B cell (primary cell): ENCODE measurements around the gene SLC16A6. TPM values are rescaled to one million over a fixed set of nuclear protein-coding genes. Genes with fewer than 3 reads are reported as not detected.
"Not testable (repeated sequence)": the region's sequence is repeated elsewhere in the genome, so short reads cannot be mapped to it uniquely, and the experiment has no call there.

Experiments used
- ATAC-seq: fragments of 200-7000 bp; cut with Tn5 transposase; one replicate; pipeline ENCODE4 v1.10.0; 2021; ENCODE audit warnings: low read depth, mild to moderate bottlenecking, moderate number of reproducible peaks, moderate library complexity
- CTCF ChIA-PET: fragments of 350-600 bp; sonication (Branson Sonifier 250); formaldehyde crosslinking; loops from one replicate; lab custom pipeline; 2021; ENCODE audit warnings: antibody characterized with exemption, inconsistent platforms; lab: Charles Lee
- POLR2A ChIA-PET: fragments of 350-600 bp; sonication (Branson Sonifier 250); formaldehyde crosslinking; loops from one replicate; lab custom pipeline; 2021; ENCODE audit warnings: antibody characterized with exemption; lab: Charles Lee
- DNase-seq: peaks from one replicate; pipeline ENCODE4 v3.0.0; 2013
- H2AFZ ChIP-seq: 2 replicates; pipeline ENCODE4 v1.6.1; 2012; ENCODE audit warnings: mild to moderate bottlenecking, low read depth, low read length; ENCODE audit not compliant: insufficient read depth, poor library complexity, severe bottlenecking
- H3K27ac ChIP-seq, 2 donors: 1 replicate in 1 of 2; 2 replicates in 1 of 2; pipeline ENCODE4 v1.5.1; 2012 to 2013; ENCODE audit warnings: low read length in 2 of 2, mild to moderate bottlenecking in 2 of 2, moderate library complexity in 1 of 2
- H3K27me3 ChIP-seq, 4 experiments: fragments of 200-600 bp in 1 of 4; sonication (generic) in 1 of 4; replicated peaks in 1 of 4; 1 replicate in 2 of 4; 2 replicates in 2 of 4; pipeline versions ENCODE4 v1.6.1 to v1.7.0; 2013 to 2016; ENCODE audit warnings: low read length in 3 of 4, mild to moderate bottlenecking in 2 of 4, mixed read lengths in 1 of 4, moderate library complexity in 1 of 4; ENCODE audit not compliant: insufficient read depth in 4 of 4, control insufficient read depth in 3 of 4; ENCODE audit errors: control extremely low read depth in 1 of 4
- H3K36me3 ChIP-seq, 2 experiments: replicated peaks in 1 of 2; 1 replicate in 1 of 2; 2 replicates in 1 of 2; pipeline versions ENCODE4 v1.6.1 to v1.7.1; 2013; ENCODE audit warnings: low read length in 1 of 2; ENCODE audit not compliant: insufficient read depth in 2 of 2, control insufficient read depth in 1 of 2; ENCODE audit errors: control extremely low read depth in 1 of 2, extremely low read depth in 1 of 2
- H3K4me1 ChIP-seq, 2 donors: fragments of 200-600 bp in 1 of 2; sonication (generic) in 1 of 2; 1 replicate in 1 of 2; 2 replicates in 1 of 2; pipeline versions ENCODE4 v1.5.1 to v1.6.1; 2013 to 2017; ENCODE audit warnings: low read length in 2 of 2; ENCODE audit not compliant: control insufficient read depth in 2 of 2, insufficient read depth in 2 of 2
- H3K4me2 ChIP-seq: replicated peaks from 2 replicates; pipeline ENCODE3; 2012; ENCODE audit warnings: mild to moderate bottlenecking, low read depth, low read length; ENCODE audit not compliant: poor library complexity, severe bottlenecking
- H3K4me3 ChIP-seq, 5 experiments: fragments of 200-600 bp in 1 of 5; sonication (generic) in 1 of 5; 1 replicate in 3 of 5; 2 replicates in 2 of 5; pipeline versions ENCODE4 v1.5.1 to v1.7.0; 2011 to 2016; ENCODE audit warnings: low read length in 4 of 5, mild to moderate bottlenecking in 4 of 5, low read depth in 2 of 5, control low read depth in 1 of 5, moderate library complexity in 1 of 5; ENCODE audit not compliant: insufficient read depth in 1 of 5; ENCODE audit errors: control extremely low read depth in 1 of 5, extremely low read depth in 1 of 5
- H3K79me2 ChIP-seq: fragments of 200-600 bp; sonication (generic); one replicate; pipeline ENCODE4 v1.6.0; 2016; ENCODE audit warnings: low read length; ENCODE audit not compliant: control insufficient read depth, insufficient read depth
- H3K9ac ChIP-seq: fragments of 200-600 bp; sonication (generic); 2 replicates; pipeline ENCODE4 v1.6.1; 2017; ENCODE audit warnings: mild to moderate bottlenecking, low read length, moderate library complexity
- H3K9me3 ChIP-seq, 3 donors: one replicate each; pipeline versions ENCODE4 v1.6.1 to v1.7.1; 2013; ENCODE audit warnings: low read length in 2 of 3; ENCODE audit not compliant: control insufficient read depth in 2 of 3, insufficient read depth in 1 of 3; ENCODE audit errors: control extremely low read depth in 1 of 3
- H4K20me1 ChIP-seq: 2 replicates; pipeline ENCODE4 v1.6.0; 2012; ENCODE audit warnings: mild to moderate bottlenecking, low read length; ENCODE audit not compliant: insufficient read depth, control insufficient read depth, poor library complexity, severe bottlenecking
- H3K27ac Mint-ChIP-seq: one replicate; pipeline ENCODE4 v1.8.0; 2021; ENCODE audit warnings: mixed read lengths
- H3K27me3 Mint-ChIP-seq: one replicate; pipeline ENCODE4 v1.8.0; 2021; ENCODE audit warnings: mixed read lengths
- H3K4me1 Mint-ChIP-seq: one replicate; pipeline ENCODE4 v1.8.0; 2021; ENCODE audit warnings: mixed read lengths
- H3K4me3 Mint-ChIP-seq: one replicate; pipeline ENCODE4 v1.8.0; 2021; ENCODE audit warnings: mixed read lengths
- H3K9me3 Mint-ChIP-seq: one replicate; pipeline ENCODE4 v1.8.0; 2022; ENCODE audit warnings: mixed read lengths; ENCODE audit not compliant: insufficient read depth
- EZH2 ChIP-seq: IDR thresholded peaks from 2 replicates; pipeline ENCODE4 v1.6.1; 2012; ENCODE audit warnings: borderline replicate concordance, low read depth, mild to moderate bottlenecking, moderate library complexity, low read length; ENCODE audit not compliant: insufficient read depth, poor library complexity, severe bottlenecking
- WGBS: methylation state at CpG from one replicate; pipeline ENCODE4 v1.1.5; 2013; ENCODE audit warnings: missing lambda C conversion rate; ENCODE audit not compliant: insufficient coverage; 5-methylcytosine and 5-hydroxymethylcytosine counted together
- intact Hi-C: fragments of 100-400 bp; cut with micrococcal nuclease; formaldehyde crosslinking; loops from one replicate; pipeline ENCODE4 v1.10.0; 2022
- polyA plus RNA-seq: library from polyadenylated mRNA; depleted of rRNA; stranded (reverse); fragments of >200 nt; gene quantifications from 2 replicates; pipeline ENCODE4 v1.2.3, GENCODE V29; 2012
- total RNA-seq, 2 donors: library from RNA; stranded (reverse); fragments of 120-200 nt in 1 of 2; gene quantifications; 1 replicate in 1 of 2; 2 replicates in 1 of 2; pipeline versions ENCODE4 v1.2.3 to v1.2.4, GENCODE V29; 2013 to 2022
- TF ChIP-seq, protein P1 (sequence below): fragments of 200-600 bp; IDR thresholded peaks from one replicate; pipeline ENCODE4 v1.8.0; 2022; ENCODE audit warnings: antibody characterized with exemption, mild to moderate bottlenecking

The SLC16A6 gene
- total and polyA plus RNA-seq, 2 donors (not counting 1 experiment from before 2014, with no cell fraction given) = 1.1 to 3.8 TPM

DNA sequence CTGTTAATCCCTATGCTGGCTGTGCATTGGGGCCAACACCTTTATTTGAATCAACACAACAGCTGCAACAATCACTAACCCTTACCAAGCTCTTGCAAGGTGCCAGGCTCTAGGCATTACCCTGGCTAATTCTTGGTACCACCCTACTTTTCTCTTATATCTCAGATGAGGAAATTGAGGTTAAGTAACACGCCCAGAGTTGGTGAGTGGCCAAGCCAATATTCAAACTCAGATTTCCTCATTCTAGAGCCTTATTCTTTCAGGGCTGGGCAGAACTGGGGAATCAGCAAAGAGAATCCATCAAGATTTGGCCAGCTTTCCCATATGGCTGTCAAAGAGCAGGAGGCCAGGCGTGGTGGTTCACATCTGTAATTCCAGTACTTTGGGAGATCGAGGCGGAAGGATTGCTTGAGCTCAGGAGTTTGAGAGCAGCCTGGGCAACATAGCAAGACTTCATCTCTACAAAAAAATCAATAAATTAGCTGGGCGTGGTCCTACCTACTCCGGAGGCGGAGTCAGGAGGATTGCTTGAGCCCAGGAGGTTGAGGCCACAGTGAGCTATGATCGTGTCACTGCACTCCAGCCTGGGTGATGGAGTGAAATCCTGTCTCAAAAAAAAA, 24.1 kb upstream of the SLC16A6 start:
- ATAC-seq = no peak
- no peaks in the 10 kb centered on the region for H3K9me3 ChIP-seq
- peak overlapping the region; percentile 49 for H3K4me2 ChIP-seq
- peaks cover 0 to 5% (median 0%) of the 10 kb centered on the region in 4 experiments for H3K27me3 ChIP-seq
- peaks cover 30 to 31% of the 10 kb centered on the region in 2 donors for H3K4me1 ChIP-seq
- no peak overlapping the region for H2AFZ ChIP-seq
- no peak overlapping the region for H3K27ac ChIP-seq
- no peak overlapping the region for H3K9ac ChIP-seq
- no peaks in the 10 kb centered on the region for H3K9me3 Mint-ChIP-seq
- H3K79me2 ChIP-seq = no peaks in the 10 kb centered on the region
- TF ChIP-seq EZH2 = no peak
- TF ChIP-seq, protein P1, sequence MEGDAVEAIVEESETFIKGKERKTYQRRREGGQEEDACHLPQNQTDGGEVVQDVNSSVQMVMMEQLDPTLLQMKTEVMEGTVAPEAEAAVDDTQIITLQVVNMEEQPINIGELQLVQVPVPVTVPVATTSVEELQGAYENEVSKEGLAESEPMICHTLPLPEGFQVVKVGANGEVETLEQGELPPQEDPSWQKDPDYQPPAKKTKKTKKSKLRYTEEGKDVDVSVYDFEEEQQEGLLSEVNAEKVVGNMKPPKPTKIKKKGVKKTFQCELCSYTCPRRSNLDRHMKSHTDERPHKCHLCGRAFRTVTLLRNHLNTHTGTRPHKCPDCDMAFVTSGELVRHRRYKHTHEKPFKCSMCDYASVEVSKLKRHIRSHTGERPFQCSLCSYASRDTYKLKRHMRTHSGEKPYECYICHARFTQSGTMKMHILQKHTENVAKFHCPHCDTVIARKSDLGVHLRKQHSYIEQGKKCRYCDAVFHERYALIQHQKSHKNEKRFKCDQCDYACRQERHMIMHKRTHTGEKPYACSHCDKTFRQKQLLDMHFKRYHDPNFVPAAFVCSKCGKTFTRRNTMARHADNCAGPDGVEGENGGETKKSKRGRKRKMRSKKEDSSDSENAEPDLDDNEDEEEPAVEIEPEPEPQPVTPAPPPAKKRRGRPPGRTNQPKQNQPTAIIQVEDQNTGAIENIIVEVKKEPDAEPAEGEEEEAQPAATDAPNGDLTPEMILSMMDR = no peak
- CTCF ChIA-PET = no interaction called here
- peaks cover 6% of the 10 kb centered on the region for H3K27me3 Mint-ChIP-seq
- peaks cover 31% of the 10 kb centered on the region for H3K4me1 Mint-ChIP-seq
- H3K36me3 ChIP-seq = no peaks in the 10 kb centered on the region
- intact Hi-C loops = no loop called here
- H3K4me3 ChIP-seq = peak overlapping the region in 1 of 5 experiments; percentile 4
- POLR2A ChIA-PET = no interaction called here
- H3K27ac Mint-ChIP-seq = no peak overlapping the region
- WGBS = 71% methylated on average over 6 of the region's 8 CpGs
- H3K4me3 Mint-ChIP-seq = peak overlapping the region; percentile 26
- H4K20me1 ChIP-seq = no peaks in the 10 kb centered on the region
- no peak for DNase-seq

DNA sequence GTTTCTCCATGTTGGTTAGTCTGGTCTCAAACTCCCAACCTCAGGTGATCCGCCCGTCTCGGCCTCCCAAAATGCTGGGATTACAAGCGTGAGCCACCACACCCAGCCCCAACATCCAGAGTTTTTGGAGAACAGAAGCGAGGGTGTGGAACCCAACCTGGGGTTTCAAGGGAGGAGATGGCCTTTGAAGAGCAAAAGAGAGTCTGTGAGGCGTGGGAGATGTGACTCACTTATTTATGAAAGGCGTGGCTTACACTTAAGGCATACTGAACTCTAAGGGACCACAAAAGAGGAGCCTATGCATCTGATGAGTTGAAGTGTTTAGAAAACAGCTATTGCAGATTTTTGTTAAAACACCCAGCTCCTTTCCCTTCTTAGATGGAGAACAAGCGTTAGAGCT, 19.2 kb upstream of the SLC16A6 start:
- H3K9ac ChIP-seq = no peak overlapping the region
- H2AFZ ChIP-seq = no peak overlapping the region
- no peaks in the 10 kb centered on the region for H3K79me2 ChIP-seq
- ChIA-PET CTCF (interaction anchor here (0.6 kb wide), 1 partner anchor 45 kb away, joined by 3 read pairs; no protein-coding TSS in a partner anchor), POLR2A (no interaction called here)
- no peak overlapping the region for H3K27ac ChIP-seq
- no peak overlapping the region for H3K4me3 ChIP-seq
- no peak overlapping the region for H3K4me3 Mint-ChIP-seq
- ATAC-seq = no peak
- peaks cover 6% of the 10 kb centered on the region for H3K4me1 Mint-ChIP-seq
- H4K20me1 ChIP-seq = no peaks in the 10 kb centered on the region
- no peak for DNase-seq
- H3K27ac Mint-ChIP-seq = no peak overlapping the region
- H3K36me3 ChIP-seq = peaks cover 0 to 2% of the 10 kb centered on the region in 2 experiments
- no peaks in the 10 kb centered on the region for H3K27me3 ChIP-seq
- peaks cover 8 to 12% of the 10 kb centered on the region in 2 donors for H3K4me1 ChIP-seq
- no peak overlapping the region for H3K4me2 ChIP-seq
- WGBS = 95% methylated on average over 3 of the region's 8 CpGs
- TF ChIP-seq, protein P1 = no peak
- no peak for TF ChIP-seq EZH2
- H3K27me3 Mint-ChIP-seq = no peaks in the 10 kb centered on the region
- no peaks in the 10 kb centered on the region for H3K9me3 ChIP-seq
- H3K9me3 Mint-ChIP-seq = no peaks in the 10 kb centered on the region
- intact Hi-C loops = no loop called here

DNA sequence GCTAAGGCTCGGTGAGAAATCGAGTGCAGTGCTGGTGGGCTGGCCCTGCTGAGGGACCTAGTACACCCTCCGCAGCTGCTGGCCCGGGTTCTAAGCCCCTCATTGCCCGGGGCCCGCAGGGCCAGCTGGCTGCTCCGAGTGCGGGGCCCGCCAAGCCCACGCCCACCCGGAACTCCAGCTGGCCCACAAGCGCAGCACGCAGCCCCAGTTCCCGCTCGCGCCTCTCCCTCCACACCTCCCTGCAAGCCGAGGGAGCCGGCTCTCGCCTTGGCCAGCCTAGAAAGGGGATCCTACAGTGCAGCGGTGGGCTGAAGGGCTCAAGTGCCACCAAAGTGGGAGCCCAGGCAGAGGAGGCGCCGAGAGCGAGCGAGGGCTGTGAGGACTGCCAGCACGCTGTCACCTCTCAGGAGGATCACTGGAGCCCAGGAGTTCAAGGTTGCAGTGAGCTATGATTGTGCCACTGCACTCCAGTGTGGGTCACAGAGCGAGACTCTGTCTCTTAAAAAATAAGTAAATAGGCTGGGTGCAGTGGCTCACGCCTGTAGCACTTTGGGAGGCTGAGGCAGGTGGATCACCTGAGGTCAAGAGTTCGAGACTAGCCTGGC, 18.2 kb upstream of the SLC16A6 start:
- H3K4me1 Mint-ChIP-seq, H3K4me3 ChIP-seq, H3K4me1 ChIP-seq, H3K9me3 Mint-ChIP-seq, H3K9ac ChIP-seq, H4K20me1 ChIP-seq, H3K4me3 Mint-ChIP-seq, H3K4me2 ChIP-seq, POLR2A ChIA-PET, CTCF ChIA-PET, DNase-seq, H3K27me3 Mint-ChIP-seq, H3K79me2 ChIP-seq, H2AFZ ChIP-seq, H3K27ac ChIP-seq, intact Hi-C loops, ATAC-seq, H3K9me3 ChIP-seq, H3K36me3 ChIP-seq, H3K27me3 ChIP-seq, H3K27ac Mint-ChIP-seq: not testable (repeated sequence)
- 97% methylated on average over 22 of the region's 28 CpGs for WGBS
